Uterus (tissue), 2 donors: ENCODE results near the gene CRYZ.

ENCODE experiments used
- POLR2A ChIP-seq, 2 donors: fragments of 450-650 bp; IDR thresholded peaks; one replicate each; pipeline ENCODE4 v1.6.1; 2016; ENCODE audit warnings: antibody characterized with exemption in 2 of 2, mild to moderate bottlenecking in 1 of 2, moderate library complexity in 1 of 2
- TF ChIP-seq, protein P1 (sequence below), 4 experiments: fragments of 200-600 bp in 2 of 4; fragments of 450-650 bp in 2 of 4; sonication (generic) in 2 of 4; IDR thresholded peaks; one replicate each; pipeline ENCODE4 v1.5.1; 2016 to 2019; ENCODE audit warnings: antibody characterized with exemption in 4 of 4, mild to moderate bottlenecking in 2 of 4, moderate library complexity in 1 of 4

- TF ChIP-seq, protein P1, sequence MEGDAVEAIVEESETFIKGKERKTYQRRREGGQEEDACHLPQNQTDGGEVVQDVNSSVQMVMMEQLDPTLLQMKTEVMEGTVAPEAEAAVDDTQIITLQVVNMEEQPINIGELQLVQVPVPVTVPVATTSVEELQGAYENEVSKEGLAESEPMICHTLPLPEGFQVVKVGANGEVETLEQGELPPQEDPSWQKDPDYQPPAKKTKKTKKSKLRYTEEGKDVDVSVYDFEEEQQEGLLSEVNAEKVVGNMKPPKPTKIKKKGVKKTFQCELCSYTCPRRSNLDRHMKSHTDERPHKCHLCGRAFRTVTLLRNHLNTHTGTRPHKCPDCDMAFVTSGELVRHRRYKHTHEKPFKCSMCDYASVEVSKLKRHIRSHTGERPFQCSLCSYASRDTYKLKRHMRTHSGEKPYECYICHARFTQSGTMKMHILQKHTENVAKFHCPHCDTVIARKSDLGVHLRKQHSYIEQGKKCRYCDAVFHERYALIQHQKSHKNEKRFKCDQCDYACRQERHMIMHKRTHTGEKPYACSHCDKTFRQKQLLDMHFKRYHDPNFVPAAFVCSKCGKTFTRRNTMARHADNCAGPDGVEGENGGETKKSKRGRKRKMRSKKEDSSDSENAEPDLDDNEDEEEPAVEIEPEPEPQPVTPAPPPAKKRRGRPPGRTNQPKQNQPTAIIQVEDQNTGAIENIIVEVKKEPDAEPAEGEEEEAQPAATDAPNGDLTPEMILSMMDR (IDR thresholded peaks at IDR 0.05), result no peak
- no peak for TF ChIP-seq POLR2A (IDR thresholded peaks at IDR 0.05)
Measured at GRCh38 chr1:74697832-74698231, 35.0 kb downstream of the CRYZ start.
